K562 (cell line): ENCODE measurements around the gene TCIRG1. TPM values are rescaled to one million over a fixed set of nuclear protein-coding genes. Genes with fewer than 3 reads are reported as not detected.

Experiments
- BCOR ChIP-seq: fragments of 450-650 bp; IDR thresholded peaks from 2 replicates; pipeline ENCODE4 v1.6.1; 2016
- HDAC1 ChIP-seq, 2 experiments: fragments of 450-650 bp; IDR thresholded peaks; 2 replicates each; pipeline ENCODE4 v1.6.1; 2016 to 2017; ENCODE audit warnings: inconsistent platforms in 1 of 2, mild to moderate bottlenecking in 1 of 2, moderate library complexity in 1 of 2
- PHF8 ChIP-seq: fragments of 200-600 bp; sonication (generic); IDR thresholded peaks from 2 replicates; pipeline ENCODE4 v1.6.1; 2012; ENCODE audit warnings: mixed run types, mild to moderate bottlenecking, inconsistent platforms, low read length, moderate library complexity, borderline replicate concordance
- SIN3B ChIP-seq: fragments of 450-650 bp; IDR thresholded peaks from 2 replicates; pipeline ENCODE4 v1.6.1; 2017; ENCODE audit warnings: low read depth, mild to moderate bottlenecking, moderate library complexity
- SMAD1 ChIP-seq: fragments of 150-350 bp; IDR thresholded peaks from 2 replicates; pipeline ENCODE4 v1.6.1; 2014; ENCODE audit warnings: low read length, low read depth; ENCODE audit not compliant: partially characterized antibody
- THAP7 ChIP-seq: fragments of 250-450 bp; sonication (Bioruptor Pico); IDR thresholded peaks from 2 replicates; pipeline ENCODE4 v1.5.0; 2021
- ZFP91 ChIP-seq: sonication (generic); formaldehyde crosslinking; IDR thresholded peaks from 2 replicates; pipeline ENCODE4 v1.8.0; 2022; ENCODE audit warnings: mild to moderate bottlenecking, missing genetic modification reagents
- ZNF436 ChIP-seq: fragments of 250-450, 450-650 bp; sonication (Bioruptor Pico); formaldehyde crosslinking; IDR thresholded peaks from 2 replicates; pipeline ENCODE4 v1.7.0; 2020; ENCODE audit warnings: mild to moderate bottlenecking
- ZNF512 ChIP-seq: IDR thresholded peaks from 2 replicates; pipeline ENCODE4 v1.6.1; 2016; ENCODE audit warnings: missing genetic modification characterization, missing compliant biosample characterization
- ZNF785 ChIP-seq: fragments of 250-450 bp; sonication (Bioruptor Pico); IDR thresholded peaks from 2 replicates; pipeline ENCODE4 v1.4.0; 2020; ENCODE audit warnings: mild to moderate bottlenecking
- polyA plus RNA-seq, 8 experiments: library from polyadenylated mRNA; depleted of rRNA in 4 of 8; stranded (reverse) in 5 of 8; unstranded in 3 of 8; fragments of >200 nt; fragmentation: Nextera tagmentation in 2 of 8; fragmentation: Illumina TruSeq in 1 of 8; extraction: Ambion mirVana in 2 of 8; extraction: Trizol in 1 of 8; gene quantifications; 2 replicates each; pipeline versions ENCODE4 v1.2.1 to v1.2.3, GENCODE V29; 2011 to 2014; ENCODE audit warnings: inconsistent platforms in 1 of 8, missing spikeins in 1 of 8
- total RNA-seq, 7 experiments: library from RNA; depleted of rRNA in 6 of 7; stranded (reverse); fragments of >200 nt in 6 of 7; fragmentation: Illumina TruSeq in 2 of 7; extraction: Trizol in 2 of 7; gene quantifications; 2 replicates each; pipeline versions ENCODE4 v1.2.1 to v1.2.3, GENCODE V29; 2011 to 2021; ENCODE audit warnings: low replicate concordance in 1 of 7

The TCIRG1 gene
- total and polyA plus RNA-seq, 9 of the 15 experiments (the other 6 are each of a cell fraction or from before 2014, with no cell fraction given): 0.49 to 143 (median 24.4) TPM

- no peak for TF ChIP-seq ZNF512 (tag)
- no peak for TF ChIP-seq SIN3B
- TF ChIP-seq ZNF436 (CRISPR knock-in tag): peak; percentile 86
- TF ChIP-seq HDAC1 (IDR thresholded peaks at IDR 0.05): 0 out of 4 replicates have a peak, but pooled peaks of 1 of the 2 experiments have one; percentile 19
- TF ChIP-seq ZFP91 (CRISPR knock-in tag): no peak
- TF ChIP-seq BCOR: peak; percentile 97
- TF ChIP-seq ZNF785 (CRISPR knock-in tag): no peak
- TF ChIP-seq SMAD1: no peak
- no peak for TF ChIP-seq THAP7 (CRISPR knock-in tag)
- TF ChIP-seq PHF8: no peak
Measured at GRCh38 chr11:68041617-68042218, 2.9 kb downstream of the TCIRG1 start (continued).
